Measurements from ENCODE around the gene OGN.

DNA sequence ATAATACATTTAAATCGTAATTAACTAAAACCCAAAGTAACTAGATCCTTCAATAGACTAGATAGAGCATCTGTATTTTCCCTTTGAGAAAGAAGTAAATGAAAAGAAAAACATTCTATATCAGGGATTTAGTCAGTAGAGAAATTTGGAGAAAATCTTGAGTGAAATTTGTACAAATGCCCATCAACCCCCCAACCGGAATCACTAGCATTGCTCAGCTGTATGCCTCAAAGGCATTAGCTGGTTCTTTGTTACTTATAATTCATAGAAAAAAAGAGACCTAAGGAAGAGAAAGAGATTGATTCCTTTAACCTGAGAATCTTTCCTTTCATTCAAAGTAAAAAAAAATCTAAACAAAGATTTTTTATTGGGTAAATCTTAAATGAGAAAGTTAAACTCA, 19.2 kb upstream of the OGN start:
- TF ChIP-seq, protein P1, sequence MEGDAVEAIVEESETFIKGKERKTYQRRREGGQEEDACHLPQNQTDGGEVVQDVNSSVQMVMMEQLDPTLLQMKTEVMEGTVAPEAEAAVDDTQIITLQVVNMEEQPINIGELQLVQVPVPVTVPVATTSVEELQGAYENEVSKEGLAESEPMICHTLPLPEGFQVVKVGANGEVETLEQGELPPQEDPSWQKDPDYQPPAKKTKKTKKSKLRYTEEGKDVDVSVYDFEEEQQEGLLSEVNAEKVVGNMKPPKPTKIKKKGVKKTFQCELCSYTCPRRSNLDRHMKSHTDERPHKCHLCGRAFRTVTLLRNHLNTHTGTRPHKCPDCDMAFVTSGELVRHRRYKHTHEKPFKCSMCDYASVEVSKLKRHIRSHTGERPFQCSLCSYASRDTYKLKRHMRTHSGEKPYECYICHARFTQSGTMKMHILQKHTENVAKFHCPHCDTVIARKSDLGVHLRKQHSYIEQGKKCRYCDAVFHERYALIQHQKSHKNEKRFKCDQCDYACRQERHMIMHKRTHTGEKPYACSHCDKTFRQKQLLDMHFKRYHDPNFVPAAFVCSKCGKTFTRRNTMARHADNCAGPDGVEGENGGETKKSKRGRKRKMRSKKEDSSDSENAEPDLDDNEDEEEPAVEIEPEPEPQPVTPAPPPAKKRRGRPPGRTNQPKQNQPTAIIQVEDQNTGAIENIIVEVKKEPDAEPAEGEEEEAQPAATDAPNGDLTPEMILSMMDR (IDR thresholded peaks at IDR 0.05; ENCODE audit: poor library complexity) = no peak
- TF ChIP-seq EZH2phosphoT487 (IDR thresholded peaks at IDR 0.05; ENCODE audit: low read depth, severe bottlenecking, unreplicated experiment) = no peak
